ENCODE measurements around the gene SNHG17.

- TF ChIP-seq CTCF (IDR thresholded peaks at IDR 0.05) = no peak
- TF ChIP-seq POLR2A (IDR thresholded peaks at IDR 0.05) = no peak
Observed at GRCh38 chr20:38420388-38421085, 14.6 kb downstream of the SNHG17 start.

Measured in stomach (tissue), 4 donors.